GM21390 (cell line): Measurements from ENCODE around the gene LAMC1.
A peak's percentile ranks its signal among the peaks of the same experiment; 100 is the strongest.

ENCODE experiments used
- ATAC-seq: cut with Tn5 transposase; IDR thresholded peaks from one replicate; pipeline ENCODE4 v1.9.1; 2021; ENCODE audit not compliant: unreplicated experiment

The LAMC1 gene

GRCh38 chr1:183180634-183181056 is 157.4 kb downstream of the LAMC1 start:
- no peak for ATAC-seq

GRCh38 chr1:183185941-183186490 is 162.8 kb downstream of the LAMC1 start, which contains the start of gene LAMC2:
Gene LAMC2 (plus strand): TSS chr1:183186264. CDS start chr1:183186353, 89 bp downstream.
- ATAC-seq = no peak

GRCh38 chr1:183186841-183187240 is 163.6 kb downstream of the LAMC1 start:
- no peak for ATAC-seq

- ATAC-seq = no peak
These were observed 165.0 kb downstream of the LAMC1 start for GRCh38 chr1:183188240-183188639.

GRCh38 chr1:183191833-183192232 is 168.6 kb downstream of the LAMC1 start:
- no peak for ATAC-seq

- ATAC-seq = no peak
These were observed 170.8 kb downstream of the LAMC1 start for GRCh38 chr1:183193963-183194525.

- ATAC-seq = peak; percentile 95
These were observed 171.4 kb downstream of the LAMC1 start for GRCh38 chr1:183194527-183195141.

GRCh38 chr1:183195142-183195574 is 171.9 kb downstream of the LAMC1 start:
- peak; percentile 56 for ATAC-seq
